ENCODE measurements around the gene CES3.
"Not testable (repeated sequence)": the region's sequence is repeated elsewhere in the genome, so short reads cannot be mapped to it uniquely, and the experiment has no call there.

CES3 gene

DNA sequence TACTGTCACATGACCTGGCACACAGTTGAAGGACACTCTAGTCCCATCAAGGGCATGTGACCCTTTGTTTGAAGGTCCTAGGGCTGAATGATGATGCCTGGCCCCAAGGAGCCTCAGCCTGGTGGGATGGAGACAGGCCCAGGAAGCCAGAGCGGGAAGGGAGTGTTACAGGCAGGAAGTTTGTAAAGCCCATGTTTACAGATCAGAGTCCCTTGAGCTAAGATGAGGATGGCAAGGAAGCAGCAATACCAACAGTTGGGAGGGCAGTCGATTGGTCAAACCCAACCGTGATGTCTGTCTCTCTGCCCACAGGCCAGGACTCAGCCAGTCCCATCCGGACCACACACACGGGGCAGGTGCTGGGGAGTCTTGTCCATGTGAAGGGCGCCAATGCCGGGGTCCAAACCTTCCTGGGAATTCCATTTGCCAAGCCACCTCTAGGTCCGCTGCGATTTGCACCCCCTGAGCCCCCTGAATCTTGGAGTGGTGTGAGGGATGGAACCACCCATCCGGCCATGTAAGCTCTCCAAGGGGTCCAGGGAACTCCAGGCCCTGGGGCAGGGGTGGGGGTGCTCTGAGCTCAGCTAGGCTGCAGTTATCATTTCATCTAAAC lies 23.2 kb upstream of the CES3 start:
- TF ChIP-seq, protein P1, sequence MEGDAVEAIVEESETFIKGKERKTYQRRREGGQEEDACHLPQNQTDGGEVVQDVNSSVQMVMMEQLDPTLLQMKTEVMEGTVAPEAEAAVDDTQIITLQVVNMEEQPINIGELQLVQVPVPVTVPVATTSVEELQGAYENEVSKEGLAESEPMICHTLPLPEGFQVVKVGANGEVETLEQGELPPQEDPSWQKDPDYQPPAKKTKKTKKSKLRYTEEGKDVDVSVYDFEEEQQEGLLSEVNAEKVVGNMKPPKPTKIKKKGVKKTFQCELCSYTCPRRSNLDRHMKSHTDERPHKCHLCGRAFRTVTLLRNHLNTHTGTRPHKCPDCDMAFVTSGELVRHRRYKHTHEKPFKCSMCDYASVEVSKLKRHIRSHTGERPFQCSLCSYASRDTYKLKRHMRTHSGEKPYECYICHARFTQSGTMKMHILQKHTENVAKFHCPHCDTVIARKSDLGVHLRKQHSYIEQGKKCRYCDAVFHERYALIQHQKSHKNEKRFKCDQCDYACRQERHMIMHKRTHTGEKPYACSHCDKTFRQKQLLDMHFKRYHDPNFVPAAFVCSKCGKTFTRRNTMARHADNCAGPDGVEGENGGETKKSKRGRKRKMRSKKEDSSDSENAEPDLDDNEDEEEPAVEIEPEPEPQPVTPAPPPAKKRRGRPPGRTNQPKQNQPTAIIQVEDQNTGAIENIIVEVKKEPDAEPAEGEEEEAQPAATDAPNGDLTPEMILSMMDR (IDR thresholded peaks at IDR 0.05; ENCODE audit: insufficient read depth, low read depth, low read length, missing control alignments): no peak
- DNase-seq (ENCODE audit: low read depth): no peak
- H3K4me3 ChIP-seq (ENCODE audit: low read length): peak overlapping the region; percentile 95

DNA sequence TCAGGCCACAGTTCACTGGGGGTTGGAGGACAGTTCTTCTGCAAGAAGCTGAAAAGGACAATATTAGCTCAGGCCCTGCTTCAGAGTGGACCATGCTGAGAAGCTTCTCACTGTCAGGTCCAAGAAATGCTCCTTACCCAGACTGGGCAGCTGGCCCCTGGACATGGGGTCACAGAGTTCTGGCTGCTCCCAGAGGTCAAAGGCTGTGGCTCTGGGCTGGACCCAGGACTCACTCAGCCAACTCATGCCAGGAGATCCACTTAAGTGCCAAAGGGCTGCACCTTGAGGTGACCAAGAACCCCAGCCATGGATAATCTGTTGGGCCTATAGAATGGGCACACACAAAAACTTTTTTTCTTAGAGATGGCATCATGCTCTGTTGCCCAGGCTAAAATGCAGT lies 21.7 kb upstream of the CES3 start:
- TF ChIP-seq, protein P1 (IDR thresholded peaks at IDR 0.05; ENCODE audit: insufficient read depth, low read depth, low read length, missing control alignments): no peak
- no peak overlapping the region for H3K4me3 ChIP-seq (ENCODE audit: low read length)
- DNase-seq (ENCODE audit: low read depth): no peak

DNA sequence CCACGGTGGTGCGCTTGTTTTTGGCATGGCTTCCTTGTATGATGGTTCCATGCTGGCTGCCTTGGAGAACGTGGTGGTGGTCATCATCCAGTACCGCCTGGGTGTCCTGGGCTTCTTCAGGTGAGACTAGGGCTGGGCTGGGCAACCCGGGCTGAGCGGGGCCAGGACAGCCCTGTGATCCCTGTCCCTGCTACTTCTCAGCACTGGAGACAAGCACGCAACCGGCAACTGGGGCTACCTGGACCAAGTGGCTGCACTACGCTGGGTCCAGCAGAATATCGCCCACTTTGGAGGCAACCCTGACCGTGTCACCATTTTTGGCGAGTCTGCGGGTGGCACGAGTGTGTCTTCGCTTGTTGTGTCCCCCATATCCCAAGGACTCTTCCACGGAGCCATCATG lies 20.8 kb upstream of the CES3 start:
- TF ChIP-seq, protein P1 (IDR thresholded peaks at IDR 0.05; ENCODE audit: insufficient read depth, low read depth, low read length, missing control alignments): no peak
- H3K4me3 ChIP-seq (ENCODE audit: low read length): no peak overlapping the region
- DNase-seq (ENCODE audit: low read depth): no peak

DNA sequence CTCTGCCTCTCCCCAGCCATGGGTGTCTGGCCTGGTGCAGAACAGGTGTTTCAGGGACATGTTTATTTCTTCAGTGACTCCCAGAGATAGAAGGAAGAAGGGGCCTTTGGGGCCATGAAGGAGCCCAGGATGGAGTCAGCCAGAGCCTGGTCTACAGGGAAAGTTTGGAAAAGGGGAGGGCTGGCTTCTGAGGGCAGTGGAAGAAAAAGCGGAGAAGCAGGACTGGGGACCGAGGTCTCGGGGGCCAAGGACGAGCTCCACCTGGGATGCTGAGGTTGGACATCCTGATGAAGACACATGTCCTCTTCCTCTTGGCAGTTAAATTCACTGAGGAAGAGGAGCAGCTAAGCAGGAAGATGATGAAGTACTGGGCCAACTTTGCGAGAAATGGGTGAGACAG lies 18.1 kb upstream of the CES3 start:
- DNase-seq (ENCODE audit: low read depth): no peak
- no peak overlapping the region for H3K4me3 ChIP-seq (ENCODE audit: low read length)
- TF ChIP-seq, protein P1 (IDR thresholded peaks at IDR 0.05; ENCODE audit: insufficient read depth, low read depth, low read length, missing control alignments): no peak

DNA sequence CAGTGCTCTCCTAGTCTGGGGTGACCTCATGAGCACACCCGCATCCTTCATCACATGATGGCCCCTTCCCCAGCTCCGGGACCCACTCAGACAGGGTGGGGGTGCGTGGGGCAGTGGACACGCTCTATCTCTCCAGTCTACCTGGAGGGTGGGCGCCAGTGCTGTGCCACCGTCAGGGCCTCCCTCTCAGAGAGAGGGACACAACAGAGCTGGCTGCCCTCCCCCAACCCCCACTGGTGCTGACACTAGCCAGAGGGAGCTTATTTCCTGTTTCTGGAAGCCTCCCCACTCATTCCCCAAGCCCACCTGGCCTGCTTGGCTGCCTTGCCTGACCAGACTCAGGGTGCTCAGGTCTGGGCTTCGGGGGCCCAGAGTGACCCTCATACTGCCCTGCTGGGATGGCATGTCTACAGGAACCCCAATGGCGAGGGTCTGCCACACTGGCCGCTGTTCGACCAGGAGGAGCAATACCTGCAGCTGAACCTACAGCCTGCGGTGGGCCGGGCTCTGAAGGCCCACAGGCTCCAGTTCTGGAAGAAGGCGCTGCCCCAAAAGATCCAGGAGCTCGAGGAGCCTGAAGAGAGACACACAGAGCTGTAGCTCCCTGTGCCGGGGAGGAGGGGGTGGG lies 17.5 kb upstream of the CES3 start:
- TF ChIP-seq, protein P1 (IDR thresholded peaks at IDR 0.05; ENCODE audit: insufficient read depth, low read depth, low read length, missing control alignments): no peak
- H3K4me3 ChIP-seq (ENCODE audit: low read length): no peak overlapping the region
- no peak for DNase-seq (ENCODE audit: low read depth)

DNA sequence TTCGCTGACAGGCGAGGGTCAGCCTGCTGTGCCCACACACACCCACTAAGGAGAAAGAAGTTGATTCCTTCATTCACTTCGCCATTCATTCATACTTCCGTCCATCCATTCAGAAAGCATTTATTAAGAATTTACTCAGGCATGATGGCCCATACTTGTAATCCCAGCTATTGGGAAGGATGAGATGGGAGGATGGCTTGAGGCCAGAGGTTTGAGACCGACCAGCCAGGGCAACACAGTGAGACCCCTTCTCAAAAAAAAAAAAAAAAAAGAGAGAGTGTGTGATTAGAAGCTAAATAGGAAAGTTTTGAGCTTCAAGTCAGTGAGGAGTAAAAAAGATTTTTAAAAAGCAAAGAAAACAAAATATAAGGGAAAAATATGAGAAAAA lies 17.0 kb upstream of the CES3 start:
- no peak overlapping the region for H3K4me3 ChIP-seq (ENCODE audit: low read length)
- no peak for DNase-seq (ENCODE audit: low read depth)
- TF ChIP-seq, protein P1 (IDR thresholded peaks at IDR 0.05; ENCODE audit: insufficient read depth, low read depth, low read length, missing control alignments): no peak

DNA sequence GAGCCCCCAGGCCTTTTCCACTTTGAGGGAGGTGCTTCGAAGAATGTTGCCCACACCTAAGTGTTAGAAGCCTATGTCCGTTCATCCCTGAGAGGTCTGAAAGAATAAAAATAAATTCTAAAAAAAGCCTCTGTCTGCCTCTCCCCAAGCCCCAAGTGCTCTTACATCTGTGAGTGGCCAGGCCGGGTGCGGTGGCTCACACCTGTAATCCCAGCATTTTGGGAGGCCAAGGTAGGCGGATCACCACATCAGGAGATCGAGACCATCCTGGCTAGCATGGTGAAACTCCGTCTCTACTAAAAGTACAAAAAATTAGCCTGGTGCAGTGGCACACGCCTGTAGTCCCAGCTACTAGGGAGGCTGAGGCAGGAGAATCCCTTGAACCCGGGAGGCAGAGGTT lies 16.1 kb upstream of the CES3 start:
- not testable (repeated sequence) for H3K4me3 ChIP-seq (ENCODE audit: low read length)

More for the DNA sequence above, 16.1 kb upstream of the CES3 start:
- not testable (repeated sequence) for DNase-seq (ENCODE audit: low read depth)
